ENCODE data around the gene PDLIM5. TPM values are rescaled to one million over a fixed set of nuclear protein-coding genes. Genes with fewer than 3 reads are reported as not detected.
A peak's percentile ranks its signal among the peaks of the same experiment; 100 is the strongest.

PDLIM5 gene
- total RNA-seq, 1 donor from 2014 or later: 71.0 TPM

DNA sequence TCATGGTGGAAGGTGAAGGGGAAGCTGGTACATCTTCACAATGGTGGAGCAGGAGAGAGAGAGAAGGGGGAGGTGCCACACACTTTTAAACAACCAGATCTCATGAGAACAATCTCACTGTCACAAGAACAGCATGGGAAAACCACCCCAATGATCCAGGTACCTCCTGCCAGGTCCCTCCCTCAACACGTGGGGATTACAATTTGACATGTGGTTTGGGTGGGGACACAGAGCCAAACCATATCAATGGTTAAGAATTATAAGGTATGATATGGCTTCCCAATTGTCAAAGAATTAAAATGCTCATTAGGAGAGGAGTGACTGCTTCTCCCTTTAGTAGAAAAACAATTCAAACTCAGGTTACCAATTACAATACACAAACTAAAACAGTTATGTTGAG is 143.3 kb downstream of the PDLIM5 start:
- no peak overlapping the region for H3K27ac Mint-ChIP-seq (ENCODE audit: unreplicated experiment)
- H3K4me3 Mint-ChIP-seq: no peak overlapping the region
- peaks cover 12% of the 10 kb centered on the region for H3K36me3 Mint-ChIP-seq (ENCODE audit: low read depth)
- DNase-seq (ENCODE audit: low read depth, low spot score): no peak
- peaks cover 4% of the 10 kb centered on the region for H3K4me1 Mint-ChIP-seq
- TF ChIP-seq, protein P1, sequence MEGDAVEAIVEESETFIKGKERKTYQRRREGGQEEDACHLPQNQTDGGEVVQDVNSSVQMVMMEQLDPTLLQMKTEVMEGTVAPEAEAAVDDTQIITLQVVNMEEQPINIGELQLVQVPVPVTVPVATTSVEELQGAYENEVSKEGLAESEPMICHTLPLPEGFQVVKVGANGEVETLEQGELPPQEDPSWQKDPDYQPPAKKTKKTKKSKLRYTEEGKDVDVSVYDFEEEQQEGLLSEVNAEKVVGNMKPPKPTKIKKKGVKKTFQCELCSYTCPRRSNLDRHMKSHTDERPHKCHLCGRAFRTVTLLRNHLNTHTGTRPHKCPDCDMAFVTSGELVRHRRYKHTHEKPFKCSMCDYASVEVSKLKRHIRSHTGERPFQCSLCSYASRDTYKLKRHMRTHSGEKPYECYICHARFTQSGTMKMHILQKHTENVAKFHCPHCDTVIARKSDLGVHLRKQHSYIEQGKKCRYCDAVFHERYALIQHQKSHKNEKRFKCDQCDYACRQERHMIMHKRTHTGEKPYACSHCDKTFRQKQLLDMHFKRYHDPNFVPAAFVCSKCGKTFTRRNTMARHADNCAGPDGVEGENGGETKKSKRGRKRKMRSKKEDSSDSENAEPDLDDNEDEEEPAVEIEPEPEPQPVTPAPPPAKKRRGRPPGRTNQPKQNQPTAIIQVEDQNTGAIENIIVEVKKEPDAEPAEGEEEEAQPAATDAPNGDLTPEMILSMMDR (conservative IDR thresholded peaks at IDR 0.05): no peak
- no peaks in the 10 kb centered on the region for H3K27me3 Mint-ChIP-seq (ENCODE audit: low read depth)
- peaks cover 3% of the 10 kb centered on the region for H3K9me3 Mint-ChIP-seq

DNA sequence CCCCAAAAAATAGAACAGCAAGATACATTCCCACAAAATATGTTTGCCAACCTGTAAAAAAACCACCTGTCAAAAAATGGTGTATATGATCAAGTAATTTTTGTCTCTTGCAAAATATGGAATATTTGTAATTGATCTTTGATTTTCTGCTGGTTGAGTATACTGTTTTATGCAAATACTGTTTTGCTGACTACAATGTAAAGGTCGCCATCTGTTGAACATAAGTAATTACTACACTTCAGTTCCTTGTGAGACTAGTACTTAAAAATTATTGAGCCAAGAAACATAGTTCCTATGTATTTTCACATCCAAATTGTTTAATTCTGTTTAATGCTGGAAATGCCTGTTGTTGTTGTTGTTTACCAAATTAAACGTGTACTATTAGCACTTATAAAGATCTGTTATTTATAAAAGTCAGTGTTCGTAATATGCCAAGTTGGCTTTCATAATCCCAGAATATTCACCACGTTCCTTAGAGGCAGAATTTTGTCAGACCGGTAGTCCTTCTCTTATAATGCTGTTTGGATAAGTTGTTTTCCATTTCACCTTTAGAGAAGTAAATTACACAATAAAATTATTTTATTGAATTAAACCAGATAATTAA is 144.2 kb downstream of the PDLIM5 start:
- H3K27ac Mint-ChIP-seq (ENCODE audit: unreplicated experiment): no peak overlapping the region
- peaks cover 3% of the 10 kb centered on the region for H3K9me3 Mint-ChIP-seq
- no peak overlapping the region for H3K4me3 Mint-ChIP-seq
- no peak for DNase-seq (ENCODE audit: low read depth, low spot score)
- H3K27me3 Mint-ChIP-seq (ENCODE audit: low read depth): no peaks in the 10 kb centered on the region
- TF ChIP-seq, protein P1 (conservative IDR thresholded peaks at IDR 0.05): peak; percentile 85
- H3K4me1 Mint-ChIP-seq: peaks cover 4% of the 10 kb centered on the region
- H3K36me3 Mint-ChIP-seq (ENCODE audit: low read depth): peaks cover 12% of the 10 kb centered on the region

DNA sequence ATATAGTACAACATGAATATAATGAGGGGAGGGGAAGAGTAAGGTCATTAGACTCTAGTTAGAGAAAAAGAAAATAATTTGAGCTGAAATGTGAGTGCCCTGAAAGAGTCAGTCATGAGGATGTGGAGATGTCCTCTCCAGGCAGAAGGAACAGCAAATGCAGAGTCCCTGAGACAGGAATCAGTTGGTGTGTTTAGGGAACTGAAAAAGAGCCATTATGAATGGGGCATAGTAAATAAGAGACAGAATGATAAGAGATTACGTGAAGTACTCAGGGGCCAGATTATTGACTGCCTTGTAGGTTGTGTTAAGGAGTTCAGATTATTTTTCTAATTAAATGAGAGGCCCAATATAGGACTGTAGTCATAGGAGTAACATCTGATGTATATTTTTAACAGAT is 147.0 kb downstream of the PDLIM5 start:
- Mint-ChIP-seq H3K27ac (ENCODE audit: unreplicated experiment) (no peak overlapping the region), H3K36me3 (ENCODE audit: low read depth) (no peaks in the 10 kb centered on the region), H3K4me3 (no peak overlapping the region), H3K4me1 (peaks cover 5% of the 10 kb centered on the region), H3K9me3 (no peaks in the 10 kb centered on the region), H3K27me3 (ENCODE audit: low read depth) (no peaks in the 10 kb centered on the region)
- DNase-seq (ENCODE audit: low read depth, low spot score): no peak
- TF ChIP-seq, protein P1 (conservative IDR thresholded peaks at IDR 0.05): no peak

DNA sequence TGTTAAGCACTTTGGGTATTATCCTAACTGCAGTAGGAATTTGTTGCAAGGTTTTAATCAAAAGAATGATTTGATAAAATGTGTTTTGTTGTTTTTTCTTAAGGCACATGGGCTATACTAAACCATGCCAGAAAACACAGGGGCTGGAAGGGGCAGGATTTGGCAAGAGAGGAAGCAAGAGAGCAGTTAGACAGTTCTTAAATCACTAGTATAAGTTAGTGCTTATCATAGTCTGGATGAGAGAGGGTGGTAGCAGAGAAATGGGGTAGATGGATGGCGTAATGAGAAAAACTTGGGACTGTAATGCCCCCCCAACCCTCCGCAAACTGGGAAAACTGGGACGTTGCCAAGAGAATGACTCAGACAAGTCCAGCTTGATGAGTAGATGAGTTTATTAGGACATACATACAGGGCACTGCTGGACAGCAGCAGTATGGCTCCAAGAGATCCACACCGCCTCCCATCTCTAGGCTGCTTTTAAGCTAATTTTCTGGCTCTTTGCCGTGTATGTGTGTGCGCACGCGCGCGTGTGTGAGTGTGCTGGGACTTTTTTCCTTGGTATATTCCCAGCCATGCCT is 151.5 kb downstream of the PDLIM5 start:
- TF ChIP-seq, protein P1 (conservative IDR thresholded peaks at IDR 0.05): no peak
- Mint-ChIP-seq H3K4me1 (peaks cover 14% of the 10 kb centered on the region), H3K27me3 (ENCODE audit: low read depth) (no peaks in the 10 kb centered on the region), H3K36me3 (ENCODE audit: low read depth) (peaks cover 3% of the 10 kb centered on the region), H3K9me3 (no peaks in the 10 kb centered on the region), H3K4me3 (no peak overlapping the region), H3K27ac (ENCODE audit: unreplicated experiment) (no peak overlapping the region)
- DNase-seq (ENCODE audit: low read depth, low spot score): no peak

DNA sequence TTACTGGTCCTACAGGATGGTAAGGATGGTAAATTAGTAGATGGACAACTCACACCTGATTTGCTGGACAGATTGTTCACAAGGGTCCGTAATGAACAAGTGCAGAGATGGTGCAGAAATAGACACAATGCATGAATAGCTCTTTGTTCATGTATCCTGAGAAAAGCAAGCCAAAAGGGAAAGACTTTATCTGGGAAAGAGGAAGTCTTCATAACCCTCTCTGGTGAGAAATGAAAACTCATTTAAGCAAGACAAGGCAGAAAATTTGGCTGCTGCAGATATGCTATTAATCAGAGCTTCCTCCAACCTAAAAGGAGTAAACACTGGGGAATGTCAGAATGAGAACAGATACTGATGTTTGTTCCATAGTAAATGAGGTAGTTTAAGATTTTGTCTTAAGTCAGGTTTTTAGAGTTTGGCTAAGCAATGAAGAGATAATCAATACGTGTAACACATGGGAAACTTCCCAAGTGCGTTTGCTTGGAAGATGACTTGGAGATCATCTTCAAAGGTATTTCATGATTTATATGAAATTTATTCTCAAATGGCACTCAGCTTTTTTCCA is 153.6 kb downstream of the PDLIM5 start:
- Mint-ChIP-seq H3K4me1 (peaks cover 14% of the 10 kb centered on the region), H3K27ac (ENCODE audit: unreplicated experiment) (no peak overlapping the region), H3K27me3 (ENCODE audit: low read depth) (no peaks in the 10 kb centered on the region), H3K4me3 (no peak overlapping the region), H3K36me3 (ENCODE audit: low read depth) (peaks cover 3% of the 10 kb centered on the region), H3K9me3 (no peaks in the 10 kb centered on the region)
- TF ChIP-seq, protein P1 (conservative IDR thresholded peaks at IDR 0.05): no peak
- no peak for DNase-seq (ENCODE audit: low read depth, low spot score)

All from neural crest cell (in vitro differentiated cells).